Kidney (tissue), 14 donors: ENCODE results near the gene INPP5J. TPM values are rescaled to one million over a fixed set of nuclear protein-coding genes. Genes with fewer than 3 reads are reported as not detected.

ENCODE experiments used
- DNase-seq, 5 donors: peaks; one replicate each; pipeline ENCODE4 v3.0.0-alpha.2; 2013 to 2020
- FAIRE-seq: peaks from 2 replicates; lab custom pipeline; 2012; peaks lifted over from hg19 to GRCh38; lab: Jason Lieb, UNC
- H3K27ac ChIP-seq, 2 donors: one replicate each; pipeline ENCODE4 v1.7.0; 2013; ENCODE audit warnings: low read depth in 2 of 2, low read length in 2 of 2, inconsistent platforms in 1 of 2
- H3K27me3 ChIP-seq: one replicate; pipeline ENCODE4 v1.7.1; 2013; ENCODE audit warnings: low read length, inconsistent platforms; ENCODE audit not compliant: control insufficient read depth, insufficient read depth
- H3K36me3 ChIP-seq, 3 donors: one replicate each; pipeline versions ENCODE4 v1.7.0 to v1.7.1; 2013; ENCODE audit warnings: low read length in 3 of 3, control low read depth in 1 of 3, inconsistent platforms in 1 of 3; ENCODE audit not compliant: insufficient read depth in 3 of 3, control insufficient read depth in 2 of 3
- H3K4me1 ChIP-seq, 3 donors: one replicate each; pipeline versions ENCODE4 v1.7.0 to v1.7.1; 2013; ENCODE audit warnings: low read length in 3 of 3, inconsistent platforms in 1 of 3, low read depth in 1 of 3; ENCODE audit not compliant: control insufficient read depth in 2 of 3, insufficient read depth in 2 of 3
- H3K4me3 ChIP-seq, 3 donors: one replicate each; pipeline versions ENCODE4 v1.7.0 to v1.8.1; 2013; ENCODE audit warnings: low read length in 3 of 3, control low read depth in 1 of 3, inconsistent platforms in 1 of 3
- H3K9ac ChIP-seq, 3 donors: one replicate each; pipeline versions ENCODE4 v1.7.0 to v1.7.1; 2013; ENCODE audit warnings: low read length in 3 of 3, control low read depth in 1 of 3, inconsistent platforms in 1 of 3
- H3K9me3 ChIP-seq, 3 donors: one replicate each; pipeline versions ENCODE4 v1.7.0 to v1.7.1; 2013; ENCODE audit warnings: low read length in 3 of 3, control low read depth in 1 of 3, inconsistent platforms in 1 of 3; ENCODE audit not compliant: control insufficient read depth in 2 of 3, insufficient read depth in 1 of 3
- CTCF ChIP-seq: IDR thresholded peaks from 3 replicates; pipeline ENCODE4 v1.5.1; 2012; ENCODE audit warnings: mild to moderate bottlenecking, moderate library complexity, borderline replicate concordance; ENCODE audit not compliant: insufficient read depth; ENCODE audit errors: extremely low read depth
- intact Hi-C: fragments of 100-400 bp; cut with DNase I; formaldehyde crosslinking; loops from one replicate; pipeline ENCODE4 v1.11.1; 2022
- polyA plus RNA-seq: library from polyadenylated mRNA; stranded (reverse); fragments of 350-450 nt; fragmentation: Illumina TruSeq; extraction: RNeasy Lipid Tissue Mini Kit (QIAGEN cat#74804); gene quantifications from one replicate; pipeline ENCODE4 v1.2.3, GENCODE V29; 2014; ENCODE audit warnings: low read depth, low replicate concordance; ENCODE audit not compliant: insufficient read depth
- total RNA-seq: library from RNA; stranded (reverse); fragmentation: NEBNext Ultra II Directional; extraction: Animal tissue kit (Norgen Biotek cat#: 25700); gene quantifications from one replicate; pipeline ENCODE4 v1.2.1, GENCODE V29; 2021
- donor health status: control.
- donor health status: control.
- donor health status: control.
- donor health status: control.
- donor health status: control.
- donor health status: DM: yes; HTN: yes; CAD: no.
- donor health status: Normal renal cell carcinoma (clear cell type).

INPP5J gene
- total and polyA plus RNA-seq, 2 donors from 2014 or later = 6.2 to 44.7 TPM

- TF ChIP-seq CTCF = no peak
- DNase-seq (peak in 1 of 5 donors; percentile 56), FAIRE-seq (no peak)
- intact Hi-C loops = no loop called here
- Histone ChIP-seq H3K27me3 (no peaks in the 10 kb centered on the region), H3K27ac (peak overlapping the region; percentile 94 to 97), H3K9ac (peak overlapping the region; percentile 27 to 78 (median 75)), H3K36me3 (peaks cover 0 to 8% (median 0%) of the 10 kb centered on the region in 3 donors), H3K9me3 (no peaks in the 10 kb centered on the region), H3K4me3 (peak overlapping the region; percentile 57 to 84 (median 82)), H3K4me1 (peaks cover 0 to 41% (median 24%) of the 10 kb centered on the region in 3 donors)
Observed at GRCh38 chr22:31080164-31080847, 42.5 kb upstream of the INPP5J start.

- Histone ChIP-seq H3K27ac (peak within 1 kb of the TSS; percentile 94 to 97), H3K4me3 (peak within 1 kb of the TSS; percentile 82 to 88 (median 84)), H3K9ac (peak within 1 kb of the TSS; percentile 34 to 84 (median 75)), H3K27me3 (no peaks in the 10 kb centered on the region), H3K4me1 (peaks cover 0 to 48% (median 31%) of the 10 kb centered on the region in 3 donors), H3K9me3 (no peaks in the 10 kb centered on the region), H3K36me3 (peaks cover 0 to 8% (median 0%) of the 10 kb centered on the region in 3 donors)
- intact Hi-C loops = no loop called here
- peak; percentile 3 for FAIRE-seq
- no peak for TF ChIP-seq CTCF
- DNase-seq = peak; percentile 96 to 98 (median 98)
Observed at GRCh38 chr22:31080848-31081649, 41.7 kb upstream of the INPP5J start, which contains the start of gene SMTN. Gene SMTN, plus strand, starts transcription at chr22:31081318. Its CDS starts 1,941 bp downstream, at chr22:31083259.

- H3K9ac ChIP-seq = peak overlapping the region; percentile 34 to 84 (median 50)
- peak overlapping the region; percentile 94 to 97 for H3K27ac ChIP-seq
- peaks cover 0 to 53% (median 31%) of the 10 kb centered on the region in 3 donors for H3K4me1 ChIP-seq
- H3K36me3 ChIP-seq = peaks cover 0 to 10% (median 0%) of the 10 kb centered on the region in 3 donors
- H3K4me3 ChIP-seq = peak overlapping the region; percentile 82 to 88 (median 84)
- no peak for FAIRE-seq
- TF ChIP-seq CTCF = no peak
- peak in 1 of 5 donors; percentile 66 for DNase-seq
- no peaks in the 10 kb centered on the region for H3K9me3 ChIP-seq
- no peaks in the 10 kb centered on the region for H3K27me3 ChIP-seq
- intact Hi-C loops = no loop called here
Observed at GRCh38 chr22:31081963-31082605, 40.7 kb upstream of the INPP5J start.
